ENCODE results near the gene ATP6V1G1. TPM values are rescaled to one million over a fixed set of nuclear protein-coding genes. Genes with fewer than 3 reads are reported as not detected.

ATP6V1G1 gene
- total RNA-seq, 4 donors from 2014 or later: 105 to 191 (median 176) TPM

GRCh38 chr9:114633438-114634089, 46.0 kb downstream of the ATP6V1G1 start:
- Histone ChIP-seq H3K27me3 (no peaks in the 10 kb centered on the region), H3K4me1 (no peaks in the 10 kb centered on the region), H3K36me3 (peaks cover 0 to 55% of the 10 kb centered on the region in 2 donors), H3K9me3 (no peaks in the 10 kb centered on the region), H3K27ac (no peak overlapping the region), H3K4me3 (no peak overlapping the region)
- in situ Hi-C loops (cut with MboI; ENCODE audit: low sequenced_read_pairs in 4 of 4): loop anchor here in 1 of 4 donors (25.0 kb wide), 1 partner anchor 146 kb away; no protein-coding TSS in a partner anchor
- intact Hi-C loops (cut with DNase I; ENCODE audit: low total_unique reads): no loop called here
- ATAC-seq (no peak), DNase-seq (no peak)
- TF ChIP-seq CTCF (IDR thresholded peaks at IDR 0.05 in 4 of 5, conservative IDR thresholded peaks at IDR 0.05 in 1 of 5) (no peak), POLR2A (IDR thresholded peaks at IDR 0.05) (no peak)

GRCh38 chr9:114634387-114634786, 46.8 kb downstream of the ATP6V1G1 start:
- TF ChIP-seq POLR2A (IDR thresholded peaks at IDR 0.05): no peak
- TF ChIP-seq CTCF (IDR thresholded peaks at IDR 0.05 in 4 of 5, conservative IDR thresholded peaks at IDR 0.05 in 1 of 5): no peak
- DNase-seq: no peak
- in situ Hi-C loops (cut with MboI; ENCODE audit: low sequenced_read_pairs in 4 of 4): loop anchor here in 1 of 4 donors (25.0 kb wide), 1 partner anchor 147 kb away; no protein-coding TSS in a partner anchor
- Histone ChIP-seq H3K36me3 (peaks cover 0 to 54% of the 10 kb centered on the region in 2 donors), H3K4me1 (no peaks in the 10 kb centered on the region), H3K9me3 (no peaks in the 10 kb centered on the region), H3K27me3 (no peaks in the 10 kb centered on the region), H3K4me3 (no peak overlapping the region), H3K27ac (no peak overlapping the region)
- intact Hi-C loops (cut with DNase I; ENCODE audit: low total_unique reads): no loop called here
- ATAC-seq: no peak

- Histone ChIP-seq H3K9me3 (no peaks in the 10 kb centered on the region), H3K27ac (no peak overlapping the region), H3K4me3 (no peak overlapping the region), H3K36me3 (peaks cover 0 to 63% of the 10 kb centered on the region in 2 donors), H3K27me3 (no peaks in the 10 kb centered on the region), H3K4me1 (no peaks in the 10 kb centered on the region)
- intact Hi-C loops (cut with DNase I; ENCODE audit: low total_unique reads) (no loop called here), in situ Hi-C loops (cut with MboI; ENCODE audit: low sequenced_read_pairs in 4 of 4) (loop anchor here in 1 of 4 donors (25.0 kb wide), 1 partner anchor 151 kb away; no protein-coding TSS in a partner anchor)
- ATAC-seq: no peak
- TF ChIP-seq POLR2A (IDR thresholded peaks at IDR 0.05) (no peak), CTCF (IDR thresholded peaks at IDR 0.05 in 4 of 5, conservative IDR thresholded peaks at IDR 0.05 in 1 of 5) (no peak)
- no peak for DNase-seq
Observed at GRCh38 chr9:114638404-114638803, 50.8 kb downstream of the ATP6V1G1 start.

- in situ Hi-C loops (cut with MboI; ENCODE audit: low sequenced_read_pairs in 4 of 4) (loop anchor here in 1 of 4 donors (25.0 kb wide), 1 partner anchor 155 kb away; no protein-coding TSS in a partner anchor), intact Hi-C loops (cut with DNase I; ENCODE audit: low total_unique reads) (no loop called here)
- TF ChIP-seq CTCF (IDR thresholded peaks at IDR 0.05 in 4 of 5, conservative IDR thresholded peaks at IDR 0.05 in 1 of 5): no peak
- no peak for TF ChIP-seq POLR2A (IDR thresholded peaks at IDR 0.05)
- no peaks in the 10 kb centered on the region for H3K27me3 ChIP-seq
- peaks cover 0 to 65% of the 10 kb centered on the region in 2 donors for H3K36me3 ChIP-seq
- no peaks in the 10 kb centered on the region for H3K4me1 ChIP-seq
- no peak overlapping the region for H3K4me3 ChIP-seq
- ATAC-seq: no peak
- H3K27ac ChIP-seq: no peak overlapping the region
- H3K9me3 ChIP-seq: no peaks in the 10 kb centered on the region
- DNase-seq: no peak
Observed at GRCh38 chr9:114641967-114642366, 54.4 kb downstream of the ATP6V1G1 start.
